Smooth muscle cell (in vitro differentiated cells): ENCODE results near the gene POLE3. TPM values are rescaled to one million over a fixed set of nuclear protein-coding genes. Genes with fewer than 3 reads are reported as not detected.

Source experiments
- DNase-seq: peaks from one replicate; lab custom pipeline; 2025; ENCODE audit not compliant: unreplicated experiment; lab: John Stamatoyannopoulos, UW
- H2AFZ ChIP-seq: fragments of 200-600 bp; sonication (generic); 2 replicates; pipeline ENCODE4 v1.6.0; 2016; ENCODE audit warnings: antibody characterized with exemption, low read depth, mild to moderate bottlenecking
- H3F3A ChIP-seq: fragments of 200-600 bp; sonication (generic); 2 replicates; pipeline ENCODE4 v1.6.0; 2017; ENCODE audit warnings: antibody characterized with exemption, low read depth
- H3K27ac ChIP-seq: fragments of 200-600 bp; sonication (generic); 2 replicates; pipeline ENCODE4 v1.5.1; 2016; ENCODE audit warnings: low read depth, mild to moderate bottlenecking
- H3K27me3 ChIP-seq: fragments of 200-600 bp; sonication (generic); 2 replicates; pipeline ENCODE4 v1.6.1; 2016; ENCODE audit warnings: low read depth, mild to moderate bottlenecking
- H3K36me3 ChIP-seq: fragments of 200-600 bp; sonication (generic); 2 replicates; pipeline ENCODE4 v1.5.1; 2016; ENCODE audit warnings: low read depth
- H3K4me1 ChIP-seq: fragments of 200-600 bp; sonication (generic); 2 replicates; pipeline ENCODE4 v1.5.1; 2016; ENCODE audit warnings: low read depth
- H3K4me2 ChIP-seq: fragments of 200-600 bp; sonication (generic); 2 replicates; pipeline ENCODE4 v1.6.0; 2016; ENCODE audit warnings: mild to moderate bottlenecking
- H3K4me3 ChIP-seq: fragments of 200-600 bp; sonication (generic); 2 replicates; pipeline ENCODE4 v1.5.1; 2016; ENCODE audit warnings: mild to moderate bottlenecking
- H3K79me2 ChIP-seq: fragments of 200-600 bp; sonication (generic); 2 replicates; pipeline ENCODE4 v1.6.0; 2016; ENCODE audit warnings: low read depth, mild to moderate bottlenecking
- H3K9ac ChIP-seq: fragments of 200-600 bp; sonication (generic); 2 replicates; pipeline ENCODE4 v1.6.0; 2016; ENCODE audit warnings: low read depth
- H3K9me3 ChIP-seq: fragments of 200-600 bp; sonication (generic); replicated peaks from 2 replicates; pipeline ENCODE4 v1.5.1; 2016; ENCODE audit warnings: low read depth
- H4K20me1 ChIP-seq: fragments of 200-600 bp; sonication (generic); 2 replicates; pipeline ENCODE4 v1.6.0; 2016; ENCODE audit warnings: low read depth
- CTCF ChIP-seq: fragments of 200-600 bp; sonication (generic); IDR thresholded peaks from 2 replicates; pipeline ENCODE4 v1.5.1; 2017; ENCODE audit warnings: borderline replicate concordance, mild to moderate bottlenecking, antibody characterized with exemption; ENCODE audit not compliant: insufficient read depth, poor library complexity, severe bottlenecking
- WGBS: methylation state at CpG from one replicate; pipeline ENCODE4 v1.1.7; 2016; ENCODE audit warnings: low lambda C conversion rate; 5-methylcytosine and 5-hydroxymethylcytosine counted together
- polyA plus RNA-seq: library from polyadenylated mRNA; unstranded; fragments of >200 nt; fragmentation: Nextera tagmentation; extraction: Ambion mirVana; gene quantifications from 2 replicates; pipeline ENCODE4 v1.2.1, GENCODE V29; 2016
- total RNA-seq: library from RNA; depleted of rRNA; stranded (reverse); fragments of >200 nt; gene quantifications from 2 replicates; pipeline ENCODE4 v1.2.3, GENCODE V29; 2014

POLE3 gene
- total and polyA plus RNA-seq, 2 experiments from 2014 or later, result 35.3 to 40.8 TPM

- Histone ChIP-seq H4K20me1 (no peaks in the 10 kb centered on the region), H3K79me2 (no peaks in the 10 kb centered on the region), H2AFZ (no peak overlapping the region), H3K27me3 (peaks cover 6% of the 10 kb centered on the region), H3K4me2 (no peak overlapping the region), H3K4me1 (peaks cover 9% of the 10 kb centered on the region), H3K9ac (no peak overlapping the region), H3K9me3 (no peaks in the 10 kb centered on the region), H3K27ac (no peak overlapping the region), H3F3A (no peaks in the 10 kb centered on the region), H3K36me3 (no peaks in the 10 kb centered on the region), H3K4me3 (no peak overlapping the region)
- WGBS, result 68% methylated on average over 2 of the region's 2 CpGs
- no peak for TF ChIP-seq CTCF
- DNase-seq, result no peak
Measured at GRCh38 chr9:113427629-113428028, 17.2 kb upstream of the POLE3 start.

- Histone ChIP-seq H3K27me3 (no peaks in the 10 kb centered on the region), H3K9ac (no peak overlapping the region)
- no peak for DNase-seq
Measured at GRCh38 chr9:113426701-113427100, 16.2 kb upstream of the POLE3 start.

GRCh38 chr9:113425072-113425471, 14.6 kb upstream of the POLE3 start:
- Histone ChIP-seq H3K4me3 (no peak overlapping the region), H4K20me1 (no peaks in the 10 kb centered on the region), H3K9ac (no peak overlapping the region), H3K79me2 (no peaks in the 10 kb centered on the region), H3K27ac (no peak overlapping the region), H3K36me3 (no peaks in the 10 kb centered on the region), H3K4me1 (peaks cover 9% of the 10 kb centered on the region), H3K27me3 (no peaks in the 10 kb centered on the region), H3F3A (no peaks in the 10 kb centered on the region), H3K9me3 (no peaks in the 10 kb centered on the region), H2AFZ (no peak overlapping the region), H3K4me2 (no peak overlapping the region)
- WGBS, result 62% methylated on average over 2 of the region's 2 CpGs
- DNase-seq, result no peak
- TF ChIP-seq CTCF, result no peak

More at GRCh38 chr9:113426701-113427100, 16.2 kb upstream of the POLE3 start:
- WGBS, result 91% methylated on average over 1 of the region's 1 CpG
- no peak for TF ChIP-seq CTCF
- no peak overlapping the region for H3K4me2 ChIP-seq
- no peaks in the 10 kb centered on the region for H3F3A ChIP-seq
- H2AFZ ChIP-seq, result no peak overlapping the region
- no peak overlapping the region for H3K4me3 ChIP-seq
- no peaks in the 10 kb centered on the region for H3K36me3 ChIP-seq
- no peaks in the 10 kb centered on the region for H3K9me3 ChIP-seq
- H4K20me1 ChIP-seq, result no peaks in the 10 kb centered on the region
- no peak overlapping the region for H3K27ac ChIP-seq
- no peaks in the 10 kb centered on the region for H3K79me2 ChIP-seq
- H3K4me1 ChIP-seq, result peaks cover 9% of the 10 kb centered on the region

GRCh38 chr9:113421726-113422125, 11.3 kb upstream of the POLE3 start:
- no peak overlapping the region for H2AFZ ChIP-seq
- peaks cover 9% of the 10 kb centered on the region for H3K4me1 ChIP-seq
- DNase-seq, result no peak
- no peak overlapping the region for H3K4me2 ChIP-seq
- H3K27me3 ChIP-seq, result no peaks in the 10 kb centered on the region
- 88% methylated on average over 3 of the region's 3 CpGs for WGBS
- H3K27ac ChIP-seq, result no peak overlapping the region
- H3K79me2 ChIP-seq, result no peaks in the 10 kb centered on the region
- H3K4me3 ChIP-seq, result no peak overlapping the region
- H3K9me3 ChIP-seq, result no peaks in the 10 kb centered on the region
- no peak for TF ChIP-seq CTCF
- no peak overlapping the region for H3K9ac ChIP-seq
- no peaks in the 10 kb centered on the region for H3F3A ChIP-seq
- no peaks in the 10 kb centered on the region for H3K36me3 ChIP-seq
- H4K20me1 ChIP-seq, result no peaks in the 10 kb centered on the region
